ENCODE measurements around the gene MICAL2. TPM values are rescaled to one million over a fixed set of nuclear protein-coding genes. Genes with fewer than 3 reads are reported as not detected.
A peak's percentile ranks its signal among the peaks of the same experiment; 100 is the strongest.

MICAL2 gene
- total and polyA plus RNA-seq, 2 donors = 42.5 to 44.1 TPM

DNA sequence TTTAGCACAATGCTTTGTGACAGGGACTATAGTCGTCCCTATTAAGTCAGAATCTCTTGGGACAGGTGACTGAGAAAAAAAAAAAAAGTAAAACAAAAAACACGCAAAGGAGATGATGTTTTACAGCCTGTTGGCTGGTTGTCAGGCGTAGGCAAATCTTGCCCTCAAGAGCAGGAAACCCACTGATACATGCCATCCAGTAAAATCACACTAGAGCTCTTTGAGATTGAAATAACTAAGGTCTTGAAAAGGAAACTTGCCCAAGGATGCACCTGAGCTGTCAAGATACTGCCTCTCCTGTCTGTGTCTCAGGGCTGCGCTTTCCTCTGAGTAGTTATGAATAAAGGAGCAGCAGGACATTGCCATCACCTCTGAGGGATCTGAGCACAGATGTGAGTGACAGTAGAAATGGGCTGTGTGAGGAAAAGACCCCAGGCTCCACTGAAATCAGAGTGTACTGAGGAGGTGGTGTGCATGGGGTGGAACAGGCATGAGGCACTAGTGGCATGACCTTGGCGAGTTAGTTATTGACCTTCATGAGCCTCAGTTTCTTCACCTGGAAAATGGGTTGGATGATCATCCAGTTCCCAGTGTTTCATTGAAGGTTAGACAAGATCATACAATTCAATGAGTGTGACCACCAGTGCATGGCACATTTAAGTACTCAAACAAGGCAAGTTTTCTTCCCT lies 23.3 kb downstream of the MICAL2 start:
- Histone ChIP-seq H3K4me3 (ENCODE audit: low read depth, low read length) (no peak overlapping the region), H3K27ac (ENCODE audit: low read depth) (no peak overlapping the region), H3K4me1 (ENCODE audit: insufficient read depth) (no peaks in the 10 kb centered on the region), H3K36me3 (ENCODE audit: insufficient read depth) (no peaks in the 10 kb centered on the region)
- no peak for DNase-seq (ENCODE audit: extremely low spot score)
- 87% methylated on average over 5 of the region's 5 CpGs for WGBS

DNA sequence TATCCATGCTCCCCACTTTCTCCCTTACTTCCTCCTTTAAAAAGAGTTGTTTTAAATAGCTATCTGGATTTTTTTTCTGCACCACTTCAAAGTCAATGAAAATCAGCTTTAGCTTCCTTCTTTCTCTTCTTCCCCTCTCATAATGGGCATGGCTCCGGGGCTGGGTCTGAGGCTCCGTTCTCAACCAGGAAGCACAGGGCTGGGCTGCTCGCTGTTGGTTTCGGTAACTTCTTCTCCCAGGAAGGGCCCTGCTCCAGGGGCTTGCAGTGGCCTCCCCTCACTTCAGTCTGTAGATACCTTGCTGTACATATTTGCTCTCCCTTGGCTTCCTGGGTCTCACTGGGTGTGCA lies 23.8 kb downstream of the MICAL2 start:
- Histone ChIP-seq H3K36me3 (ENCODE audit: insufficient read depth) (no peaks in the 10 kb centered on the region), H3K4me3 (ENCODE audit: low read depth, low read length) (no peak overlapping the region), H3K4me1 (ENCODE audit: insufficient read depth) (no peaks in the 10 kb centered on the region), H3K27ac (ENCODE audit: low read depth) (no peak overlapping the region)
- 82% methylated on average over 4 of the region's 4 CpGs for WGBS
- no peak for DNase-seq (ENCODE audit: extremely low spot score)

- Histone ChIP-seq H3K4me1 (ENCODE audit: insufficient read depth) (no peaks in the 10 kb centered on the region), H3K4me3 (ENCODE audit: low read depth, low read length) (no peak overlapping the region)
Measured at GRCh38 chr11:12135185-12135584, 24.8 kb downstream of the MICAL2 start.

DNA sequence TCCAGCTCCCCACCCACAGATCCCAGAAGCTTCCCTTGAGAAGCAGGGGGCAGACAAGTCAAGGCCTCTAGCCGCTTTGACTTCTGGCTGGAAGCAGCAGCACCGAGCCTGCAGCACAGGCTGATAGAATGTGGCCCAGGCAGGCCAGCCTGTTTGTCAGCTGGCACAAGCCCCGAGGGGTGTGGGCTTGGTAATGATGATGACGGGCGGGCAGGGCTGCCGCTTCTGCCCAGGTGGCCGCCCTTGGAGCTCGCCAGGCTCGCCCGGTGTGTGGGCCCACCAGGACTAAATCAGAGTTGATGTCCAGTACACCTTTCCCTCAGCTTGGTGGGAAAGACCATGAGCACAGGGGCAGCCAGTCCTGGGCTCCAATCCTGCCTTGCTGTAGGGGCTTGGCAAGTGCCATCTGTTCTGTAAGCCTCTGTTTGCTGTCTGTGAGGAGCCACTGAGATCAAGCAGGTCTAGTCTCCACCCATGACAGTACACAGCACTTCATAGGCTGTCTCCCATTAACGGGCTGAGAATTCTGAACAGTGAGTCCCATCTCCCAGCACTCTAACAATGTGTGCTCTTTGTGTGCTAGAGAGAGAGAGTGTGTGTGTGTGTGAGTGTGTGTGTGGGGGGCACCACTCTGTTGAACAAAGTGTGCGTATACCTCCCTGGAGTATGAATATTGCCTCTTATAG lies 26.8 kb downstream of the MICAL2 start:
- 80% methylated on average over 12 of the region's 12 CpGs for WGBS

More at GRCh38 chr11:12135185-12135584, 24.8 kb downstream of the MICAL2 start:
- no peak overlapping the region for H3K27ac ChIP-seq (ENCODE audit: low read depth)
- no peak for DNase-seq (ENCODE audit: extremely low spot score)
- no peaks in the 10 kb centered on the region for H3K36me3 ChIP-seq (ENCODE audit: insufficient read depth)
- 98% methylated on average over 1 of the region's 1 CpG for WGBS

GRCh38 chr11:12137938-12138731 lies 27.7 kb downstream of the MICAL2 start:
- DNase-seq (ENCODE audit: extremely low spot score) = no peak
- 61% methylated on average over 13 of the region's 13 CpGs for WGBS
- H3K4me1 ChIP-seq (ENCODE audit: insufficient read depth) = no peaks in the 10 kb centered on the region

More for the DNA sequence above, 26.8 kb downstream of the MICAL2 start:
- H3K4me3 ChIP-seq (ENCODE audit: low read depth, low read length) = no peak overlapping the region
- no peaks in the 10 kb centered on the region for H3K36me3 ChIP-seq (ENCODE audit: insufficient read depth)
- no peak for DNase-seq (ENCODE audit: extremely low spot score)
- no peak overlapping the region for H3K27ac ChIP-seq (ENCODE audit: low read depth)
- H3K4me1 ChIP-seq (ENCODE audit: insufficient read depth) = no peaks in the 10 kb centered on the region

DNA sequence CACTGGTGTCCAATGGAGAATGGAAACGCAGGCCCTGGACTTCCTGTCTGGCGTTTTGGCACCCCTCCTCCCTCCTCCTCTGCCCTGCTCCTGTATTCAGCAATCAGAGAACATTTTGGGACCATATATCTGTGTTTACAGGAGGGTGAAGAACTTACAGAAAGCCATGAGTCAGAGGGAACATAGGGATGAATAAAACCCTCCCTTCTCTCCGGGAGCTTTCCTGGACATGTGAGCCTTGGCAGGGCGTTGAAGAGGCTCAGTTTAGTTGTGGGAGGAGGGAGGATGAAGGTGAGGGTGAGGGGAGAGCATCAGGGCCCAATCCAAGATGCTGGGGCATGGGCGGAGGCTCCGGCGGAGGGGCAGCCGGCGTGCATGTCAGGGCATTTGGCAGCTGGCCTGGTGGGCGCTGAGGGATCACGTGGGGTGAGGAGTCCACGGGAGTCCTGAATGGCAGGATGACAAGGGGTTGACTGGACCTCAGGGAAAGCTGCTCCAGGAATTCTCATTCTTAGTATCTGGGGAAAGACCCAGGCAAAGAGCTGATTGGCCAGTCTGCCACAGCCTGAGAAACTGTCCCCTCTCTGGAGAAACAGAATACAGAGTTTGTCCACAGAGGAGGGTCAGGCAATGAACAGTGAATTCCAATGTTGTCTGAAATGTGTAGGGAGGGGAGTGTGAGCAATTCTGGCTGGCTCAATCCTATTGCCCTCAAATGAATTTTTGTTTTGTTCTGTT lies 28.9 kb downstream of the MICAL2 start:
- Histone ChIP-seq H3K27ac (ENCODE audit: low read depth) (peak overlapping the region; percentile 85), H3K36me3 (ENCODE audit: insufficient read depth) (no peaks in the 10 kb centered on the region), H3K4me3 (ENCODE audit: low read depth, low read length) (no peak overlapping the region), H3K4me1 (ENCODE audit: insufficient read depth) (peaks cover 2% of the 10 kb centered on the region)
- no peak for DNase-seq (ENCODE audit: extremely low spot score)
- WGBS = 40% methylated on average over 12 of the region's 12 CpGs

More at GRCh38 chr11:12137938-12138731, 27.7 kb downstream of the MICAL2 start:
- no peaks in the 10 kb centered on the region for H3K36me3 ChIP-seq (ENCODE audit: insufficient read depth)
- no peak overlapping the region for H3K4me3 ChIP-seq (ENCODE audit: low read depth, low read length)
- H3K27ac ChIP-seq (ENCODE audit: low read depth) = peak overlapping the region; percentile 25

- WGBS = 43% methylated on average over 3 of the region's 3 CpGs
- peaks cover 2% of the 10 kb centered on the region for H3K4me1 ChIP-seq (ENCODE audit: insufficient read depth)
- H3K4me3 ChIP-seq (ENCODE audit: low read depth, low read length) = no peak overlapping the region
- no peak for DNase-seq (ENCODE audit: extremely low spot score)
- no peaks in the 10 kb centered on the region for H3K36me3 ChIP-seq (ENCODE audit: insufficient read depth)
- no peak overlapping the region for H3K27ac ChIP-seq (ENCODE audit: low read depth)
Measured at GRCh38 chr11:12140186-12140793, 29.9 kb downstream of the MICAL2 start.

GRCh38 chr11:12141283-12141682 lies 30.9 kb downstream of the MICAL2 start:
- DNase-seq (ENCODE audit: extremely low spot score) = no peak
- Histone ChIP-seq H3K4me1 (ENCODE audit: insufficient read depth) (peaks cover 2% of the 10 kb centered on the region), H3K4me3 (ENCODE audit: low read depth, low read length) (no peak overlapping the region), H3K27ac (ENCODE audit: low read depth) (no peak overlapping the region), H3K36me3 (ENCODE audit: insufficient read depth) (no peaks in the 10 kb centered on the region)
- 93% methylated on average over 1 of the region's 1 CpG for WGBS

- 76% methylated on average over 2 of the region's 2 CpGs for WGBS
- no peaks in the 10 kb centered on the region for H3K36me3 ChIP-seq (ENCODE audit: insufficient read depth)
- H3K27ac ChIP-seq (ENCODE audit: low read depth) = no peak overlapping the region
- H3K4me1 ChIP-seq (ENCODE audit: insufficient read depth) = peaks cover 2% of the 10 kb centered on the region
- H3K4me3 ChIP-seq (ENCODE audit: low read depth, low read length) = no peak overlapping the region
- DNase-seq (ENCODE audit: extremely low spot score) = no peak
Measured at GRCh38 chr11:12142176-12142575, 31.8 kb downstream of the MICAL2 start.

DNA sequence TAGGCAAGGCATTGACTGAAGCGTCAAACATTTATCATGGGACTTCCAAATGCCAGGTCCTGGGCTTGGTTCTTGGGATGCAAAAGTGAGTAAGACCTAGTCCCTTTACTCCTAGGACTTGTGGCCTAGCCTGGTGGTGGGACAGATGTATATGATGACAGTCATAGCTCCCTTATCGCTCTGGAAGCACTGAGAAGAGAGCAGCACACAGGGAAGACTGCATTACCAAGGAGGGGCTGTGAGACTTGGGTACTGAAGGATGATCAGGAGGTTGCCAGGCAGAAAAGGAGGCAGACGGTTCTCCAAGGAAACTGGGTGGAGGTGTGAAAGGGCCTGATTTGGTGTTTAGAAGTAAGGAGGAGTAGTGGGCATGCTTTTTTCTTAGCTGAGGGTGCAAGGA lies 32.5 kb downstream of the MICAL2 start:
- WGBS = 92% methylated on average over 3 of the region's 3 CpGs
- peaks cover 2% of the 10 kb centered on the region for H3K4me1 ChIP-seq (ENCODE audit: insufficient read depth)
- no peak overlapping the region for H3K27ac ChIP-seq (ENCODE audit: low read depth)

DNA sequence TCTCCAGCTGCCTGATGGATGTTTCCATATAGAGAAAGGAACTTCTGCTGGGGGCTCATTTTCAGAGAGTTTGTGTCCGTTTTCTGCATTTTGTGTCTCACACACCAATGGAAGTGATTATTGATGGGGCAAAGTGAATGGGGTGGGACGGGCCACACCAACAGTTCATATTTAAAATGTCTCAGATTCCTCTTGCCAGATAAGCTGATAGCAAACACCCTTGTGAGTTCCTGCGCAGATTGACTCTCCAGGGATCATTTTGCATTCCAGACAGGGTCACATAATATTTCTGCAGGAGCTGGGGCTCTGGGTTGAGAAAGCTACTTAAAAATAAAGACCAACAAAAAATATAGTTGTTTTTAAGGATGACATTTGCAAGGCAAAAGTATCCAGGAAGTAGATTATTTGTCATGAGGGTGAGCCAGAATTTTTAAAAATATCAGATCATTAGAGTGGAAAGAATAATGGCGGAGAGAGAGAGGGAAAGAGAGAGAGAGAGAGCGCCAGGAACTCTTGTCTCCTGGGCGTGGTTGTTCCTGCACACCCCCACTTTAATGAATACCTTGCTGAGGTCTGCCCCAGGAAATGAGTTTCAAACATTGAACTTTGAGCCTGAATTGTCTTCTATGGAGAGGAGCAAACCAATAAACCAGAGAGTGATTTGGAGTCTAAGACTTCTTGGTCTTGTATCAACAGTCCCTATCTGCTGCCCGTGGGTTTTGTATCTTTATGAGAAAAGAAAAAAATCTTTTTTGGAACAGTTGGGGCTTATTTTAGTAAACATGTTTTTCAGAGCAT lies 33.3 kb downstream of the MICAL2 start:
- no peaks in the 10 kb centered on the region for H3K36me3 ChIP-seq (ENCODE audit: insufficient read depth)
- WGBS = 42% methylated on average over 7 of the region's 7 CpGs

More for the DNA sequence above, 32.5 kb downstream of the MICAL2 start:
- DNase-seq (ENCODE audit: extremely low spot score) = no peak
- H3K4me3 ChIP-seq (ENCODE audit: low read depth, low read length) = no peak overlapping the region
- H3K36me3 ChIP-seq (ENCODE audit: insufficient read depth) = no peaks in the 10 kb centered on the region

GRCh38 chr11:12144330-12145174 lies 34.2 kb downstream of the MICAL2 start:
- Histone ChIP-seq H3K27ac (ENCODE audit: low read depth) (peak overlapping the region; percentile 14), H3K4me3 (ENCODE audit: low read depth, low read length) (no peak overlapping the region), H3K36me3 (ENCODE audit: insufficient read depth) (no peaks in the 10 kb centered on the region), H3K4me1 (ENCODE audit: insufficient read depth) (peaks cover 2% of the 10 kb centered on the region)
- WGBS = 46% methylated on average over 11 of the region's 11 CpGs
- DNase-seq (ENCODE audit: extremely low spot score) = no peak

More for the DNA sequence above, 33.3 kb downstream of the MICAL2 start:
- H3K27ac ChIP-seq (ENCODE audit: low read depth) = peak overlapping the region; percentile 14
- DNase-seq (ENCODE audit: extremely low spot score) = no peak
- H3K4me1 ChIP-seq (ENCODE audit: insufficient read depth) = peaks cover 2% of the 10 kb centered on the region
- H3K4me3 ChIP-seq (ENCODE audit: low read depth, low read length) = no peak overlapping the region
